ENCODE measurements around the gene CCDC157.

CCDC157 gene

DNA sequence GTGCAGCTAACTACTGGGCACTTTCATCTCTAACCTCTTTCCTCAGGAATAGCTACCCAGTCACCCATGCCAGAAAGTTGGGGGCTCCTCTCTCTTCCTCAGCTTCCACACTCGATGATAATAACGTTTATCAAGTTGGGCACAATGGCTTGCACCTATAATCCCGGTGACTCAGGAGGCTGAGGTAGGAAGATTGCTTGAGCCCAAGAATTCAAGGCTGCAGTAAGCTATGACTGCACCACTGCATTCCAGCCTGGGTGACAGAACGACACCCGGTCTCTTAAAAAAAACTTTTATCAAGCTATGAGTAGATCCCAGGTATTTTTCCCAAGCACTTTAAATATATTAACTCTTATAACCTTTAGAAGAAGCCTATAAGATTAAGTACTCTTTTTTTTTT lies 2.2 kb upstream of the CCDC157 start:
- DNase-seq (no peak), ATAC-seq (no peak)

DNA sequence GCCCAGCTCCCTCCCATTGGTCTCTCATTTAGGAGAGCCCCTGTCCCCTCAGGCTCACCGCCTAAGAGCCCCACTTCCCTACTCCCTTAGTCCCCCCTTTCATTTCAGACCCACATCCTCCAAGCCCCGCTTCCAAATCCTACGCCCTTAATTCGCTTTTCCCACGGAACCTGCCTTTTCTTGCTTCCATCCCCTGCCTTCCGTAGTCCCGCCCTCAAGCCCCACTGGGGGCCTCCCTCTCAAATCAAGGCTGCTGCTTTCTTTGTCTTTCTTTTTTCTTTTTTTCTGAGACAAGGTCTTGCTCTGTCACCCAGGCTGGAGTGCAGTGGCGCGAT lies 396 bp downstream of the CCDC157 start:
- DNase-seq (no peak), ATAC-seq (no peak)

DNA sequence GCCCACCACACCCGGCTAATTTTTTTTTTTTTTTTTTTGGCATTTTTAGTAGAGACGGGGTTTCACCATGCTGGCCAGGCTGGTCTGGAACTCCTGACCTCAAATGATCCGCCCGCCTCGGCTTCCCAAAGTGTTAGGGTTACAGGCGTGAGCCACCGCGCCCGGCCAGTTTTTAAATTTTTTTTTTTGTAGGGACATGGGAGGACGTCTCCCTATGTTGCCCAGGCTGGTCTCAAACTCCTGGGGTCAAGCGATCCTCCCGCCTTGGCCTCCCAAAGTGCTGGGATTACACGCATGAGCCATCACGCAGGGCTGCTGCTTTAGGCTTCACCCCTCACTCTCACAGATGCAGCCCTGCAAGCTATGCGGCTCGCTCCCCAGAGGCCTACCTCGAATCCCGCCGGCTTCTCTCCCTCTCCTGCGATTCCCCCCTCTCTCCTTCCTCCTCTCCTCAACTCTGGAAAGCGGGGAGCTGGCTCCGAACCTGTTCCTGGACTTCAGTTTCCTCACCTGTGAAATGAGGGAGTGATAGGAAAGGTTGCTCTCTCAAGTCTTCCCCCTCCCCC lies 926 bp downstream of the CCDC157 start:
- DNase-seq, result no peak
- ATAC-seq, result no peak

DNA sequence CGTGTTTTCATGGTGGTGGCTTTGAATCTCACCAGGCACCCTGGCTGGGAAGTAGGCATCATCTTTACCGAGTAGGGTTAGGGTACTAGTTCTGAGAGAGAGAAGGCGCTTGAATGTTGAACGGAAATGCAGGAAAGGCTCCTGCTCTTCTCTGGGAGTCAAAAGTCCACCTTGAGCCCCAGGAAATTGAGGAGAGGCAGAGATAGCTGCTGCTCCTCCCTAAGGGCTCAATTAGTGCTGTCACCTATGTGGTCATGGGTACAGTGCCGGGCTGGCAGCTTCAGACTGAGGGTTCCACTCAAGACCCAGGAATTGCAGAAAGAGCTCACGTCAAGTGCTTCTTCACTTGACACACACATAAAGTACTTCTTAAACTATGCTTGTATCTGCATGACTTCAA lies 1.7 kb downstream of the CCDC157 start:
- DNase-seq (no peak), ATAC-seq (no peak)

DNA sequence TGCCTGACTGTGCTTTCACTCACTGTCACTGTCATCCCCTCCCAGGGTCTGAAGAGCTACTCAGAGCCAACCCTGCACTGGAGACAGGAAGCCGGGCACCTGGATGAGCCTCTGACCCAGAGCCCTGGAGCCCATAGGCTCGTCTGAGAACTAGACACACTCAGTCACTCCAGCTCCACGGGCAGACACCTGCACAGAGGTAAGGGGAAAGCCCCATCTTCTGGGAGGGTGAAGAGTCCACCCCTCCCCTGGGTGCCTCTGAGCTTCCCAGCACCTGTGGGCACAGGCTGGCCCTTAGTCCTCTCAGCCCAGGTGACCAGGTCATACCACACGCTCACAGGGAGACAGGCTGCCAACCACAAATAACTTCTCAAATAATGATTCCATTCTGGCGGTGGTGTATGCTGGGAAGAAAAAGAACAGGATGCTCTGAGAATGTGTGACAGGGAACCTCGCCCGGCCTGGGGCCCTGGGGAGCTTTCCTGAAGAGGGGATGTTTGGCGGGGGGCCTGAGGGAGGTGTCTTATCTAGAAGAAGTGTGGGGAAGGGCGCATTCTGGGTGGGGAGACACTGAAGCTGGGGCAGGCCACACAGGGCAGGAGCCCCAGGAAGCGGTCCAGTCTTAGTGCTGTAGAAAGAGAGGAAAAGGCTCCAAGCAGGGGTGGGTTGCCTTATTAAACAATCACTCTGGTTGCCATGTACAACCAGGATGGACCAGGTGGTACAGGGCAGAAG lies 5.3 kb downstream of the CCDC157 start:
- no peak for DNase-seq
- no peak for ATAC-seq

DNA sequence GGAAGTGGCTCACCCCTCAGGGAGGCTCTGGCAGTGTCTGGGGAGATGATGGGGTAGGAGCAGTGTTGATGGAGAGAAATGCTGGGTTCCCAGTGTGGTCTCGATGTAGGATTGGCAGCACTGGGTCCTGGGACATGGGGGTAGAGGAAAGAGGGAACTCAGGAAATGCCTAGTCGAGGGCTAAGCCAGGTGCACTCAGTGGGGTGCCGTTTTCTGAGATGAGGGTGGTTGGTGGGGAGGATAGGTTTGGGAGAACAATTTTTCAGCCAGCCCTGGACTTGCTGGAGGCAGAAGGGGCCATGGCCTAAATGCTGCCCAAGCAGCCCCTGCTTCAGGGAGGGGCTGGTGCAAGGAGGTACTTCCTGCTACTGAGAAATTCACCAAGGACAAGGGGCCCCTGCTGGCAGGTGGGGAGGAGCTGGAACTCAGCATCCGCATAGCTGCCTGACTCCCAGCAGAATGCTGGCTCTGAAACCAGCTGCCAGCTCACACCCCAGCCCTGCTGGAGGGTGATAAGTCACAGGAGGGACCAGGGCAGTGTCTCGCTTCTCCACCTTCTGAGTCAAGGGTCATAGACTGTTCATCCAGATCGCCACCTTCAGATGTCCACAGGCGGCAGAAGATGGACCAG lies 6.0 kb downstream of the CCDC157 start:
- DNase-seq, result no peak
- no peak for ATAC-seq

DNA sequence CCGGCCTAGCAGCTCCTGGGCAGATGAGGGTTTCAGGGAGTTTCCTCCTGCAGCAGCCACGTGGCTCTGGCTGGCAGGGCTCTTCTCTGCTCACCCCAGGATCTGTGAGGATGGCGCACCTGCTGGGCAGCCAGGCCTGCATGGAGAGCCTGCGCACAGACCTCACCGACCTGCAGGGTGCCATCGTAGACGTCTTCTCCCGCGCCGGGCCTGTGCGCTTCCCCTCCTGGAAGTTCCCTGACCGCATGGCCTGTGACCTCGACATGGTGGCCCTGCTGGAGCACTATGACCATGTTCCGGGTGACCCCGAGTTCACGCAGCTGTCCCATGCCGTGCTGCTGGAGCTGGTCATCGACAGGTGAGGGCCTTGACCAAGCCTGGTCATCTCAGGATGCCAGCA lies 9.1 kb downstream of the CCDC157 start:
- no peak for DNase-seq
- no peak for ATAC-seq

DNA sequence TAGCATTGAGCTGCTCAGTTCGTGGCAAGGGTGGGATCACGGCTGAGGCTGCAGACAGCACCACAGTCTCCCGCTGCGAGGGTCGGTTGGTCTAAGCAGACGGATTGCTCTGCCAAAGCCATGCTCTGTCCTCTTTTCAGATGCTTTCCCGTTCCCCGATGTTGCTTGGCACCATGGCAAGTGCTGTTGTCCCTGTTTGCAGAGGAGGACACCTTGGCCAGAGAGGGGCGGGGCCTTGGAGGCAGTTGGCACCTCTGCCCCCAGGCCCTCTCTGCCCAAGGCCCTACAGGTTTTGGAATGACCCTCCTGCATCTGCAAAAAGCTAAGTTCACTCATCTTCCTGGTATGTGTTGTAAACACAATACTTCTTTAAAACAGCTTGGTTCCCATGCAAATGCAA lies 11.6 kb downstream of the CCDC157 start:
- DNase-seq (no peak), ATAC-seq (no peak)

DNA sequence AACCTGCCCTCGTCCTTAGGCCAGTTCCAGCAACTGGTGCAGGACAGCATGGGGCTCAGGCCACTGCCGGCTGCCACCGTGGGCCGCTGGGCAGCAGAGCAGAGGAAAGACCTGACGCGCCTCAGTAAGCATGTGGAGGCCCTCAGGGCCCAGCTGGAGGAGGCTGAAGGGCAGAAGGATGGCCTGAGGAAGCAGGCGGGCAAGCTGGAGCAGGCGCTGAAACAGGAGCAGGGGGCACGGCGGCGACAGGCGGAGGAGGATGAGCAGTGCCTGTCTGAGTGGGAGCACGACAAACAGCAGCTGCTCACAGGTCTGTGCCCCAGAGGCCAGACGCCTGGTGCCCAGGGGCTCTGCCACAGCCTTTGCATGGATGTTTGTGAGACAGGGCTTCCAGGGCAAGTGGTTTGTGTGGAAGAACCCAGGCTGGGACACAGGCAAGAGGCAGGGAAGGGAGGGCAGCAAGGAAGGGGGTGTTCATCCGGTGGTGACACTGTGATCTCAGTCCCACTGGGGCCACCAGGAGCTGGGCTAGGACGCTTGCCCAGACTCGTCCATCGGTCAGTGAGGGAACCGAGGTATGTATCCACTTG lies 13.9 kb downstream of the CCDC157 start:
- ATAC-seq, result no peak
- DNase-seq, result no peak

DNA sequence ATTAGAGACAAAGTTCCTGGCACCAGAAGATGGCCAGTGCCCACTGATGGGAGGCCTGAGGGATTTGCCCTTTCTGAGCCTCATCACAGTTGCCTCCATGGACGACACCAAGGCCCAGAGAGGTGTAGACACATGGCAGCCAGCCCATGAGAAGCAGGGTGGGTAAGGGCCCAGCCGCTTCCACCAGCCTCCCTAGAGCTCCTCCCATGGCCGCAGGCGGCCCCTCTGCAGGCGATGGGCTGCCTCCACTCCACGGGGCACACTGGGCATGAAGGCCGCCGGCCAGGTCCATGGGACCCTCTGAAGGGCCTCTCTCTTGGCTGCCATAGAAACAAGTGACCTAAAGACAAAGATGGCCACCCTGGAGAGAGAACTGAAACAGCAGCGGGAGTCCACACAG lies 14.5 kb downstream of the CCDC157 start:
- DNase-seq, result no peak
- no peak for ATAC-seq

DNA sequence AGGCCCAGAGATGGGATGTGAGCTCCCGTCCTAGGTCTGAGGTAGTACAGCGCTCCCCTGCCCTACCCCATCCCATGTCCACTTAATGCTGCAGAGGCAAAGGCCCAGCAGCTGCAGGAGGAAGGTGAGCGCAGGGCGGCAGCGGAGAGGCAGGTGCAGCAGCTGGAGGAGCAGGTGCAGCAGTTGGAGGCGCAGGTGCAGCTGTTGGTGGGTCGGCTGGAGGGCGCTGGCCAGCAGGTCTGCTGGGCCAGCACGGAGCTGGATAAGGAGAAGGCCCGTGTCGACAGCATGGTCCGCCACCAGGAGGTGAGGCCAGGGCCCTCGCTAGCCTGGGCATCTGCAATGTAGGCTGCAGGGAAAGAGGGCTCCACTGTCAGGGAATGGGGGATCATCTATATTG lies 15.2 kb downstream of the CCDC157 start:
- ATAC-seq (no peak), DNase-seq (no peak)

DNA sequence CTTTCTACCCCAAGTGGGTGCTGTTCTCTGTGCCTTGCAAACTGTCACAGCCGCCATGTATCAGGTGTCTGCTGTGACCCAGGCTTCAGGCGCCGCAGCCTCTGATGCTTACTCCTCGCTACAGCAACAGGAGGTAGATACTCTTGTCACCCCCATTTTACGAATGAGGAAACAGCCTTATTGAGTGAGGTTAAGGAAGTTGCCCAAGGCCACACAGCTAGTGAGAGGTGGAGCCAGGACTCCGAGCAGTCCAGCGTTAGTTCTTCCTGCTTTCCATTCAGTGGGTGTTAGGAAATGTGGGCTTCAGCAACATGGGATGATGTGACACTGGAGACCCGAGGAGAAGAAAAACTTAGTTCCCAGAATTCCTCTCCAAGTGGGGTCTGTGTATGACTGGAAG lies 16.1 kb downstream of the CCDC157 start:
- ATAC-seq, result no peak

DNA sequence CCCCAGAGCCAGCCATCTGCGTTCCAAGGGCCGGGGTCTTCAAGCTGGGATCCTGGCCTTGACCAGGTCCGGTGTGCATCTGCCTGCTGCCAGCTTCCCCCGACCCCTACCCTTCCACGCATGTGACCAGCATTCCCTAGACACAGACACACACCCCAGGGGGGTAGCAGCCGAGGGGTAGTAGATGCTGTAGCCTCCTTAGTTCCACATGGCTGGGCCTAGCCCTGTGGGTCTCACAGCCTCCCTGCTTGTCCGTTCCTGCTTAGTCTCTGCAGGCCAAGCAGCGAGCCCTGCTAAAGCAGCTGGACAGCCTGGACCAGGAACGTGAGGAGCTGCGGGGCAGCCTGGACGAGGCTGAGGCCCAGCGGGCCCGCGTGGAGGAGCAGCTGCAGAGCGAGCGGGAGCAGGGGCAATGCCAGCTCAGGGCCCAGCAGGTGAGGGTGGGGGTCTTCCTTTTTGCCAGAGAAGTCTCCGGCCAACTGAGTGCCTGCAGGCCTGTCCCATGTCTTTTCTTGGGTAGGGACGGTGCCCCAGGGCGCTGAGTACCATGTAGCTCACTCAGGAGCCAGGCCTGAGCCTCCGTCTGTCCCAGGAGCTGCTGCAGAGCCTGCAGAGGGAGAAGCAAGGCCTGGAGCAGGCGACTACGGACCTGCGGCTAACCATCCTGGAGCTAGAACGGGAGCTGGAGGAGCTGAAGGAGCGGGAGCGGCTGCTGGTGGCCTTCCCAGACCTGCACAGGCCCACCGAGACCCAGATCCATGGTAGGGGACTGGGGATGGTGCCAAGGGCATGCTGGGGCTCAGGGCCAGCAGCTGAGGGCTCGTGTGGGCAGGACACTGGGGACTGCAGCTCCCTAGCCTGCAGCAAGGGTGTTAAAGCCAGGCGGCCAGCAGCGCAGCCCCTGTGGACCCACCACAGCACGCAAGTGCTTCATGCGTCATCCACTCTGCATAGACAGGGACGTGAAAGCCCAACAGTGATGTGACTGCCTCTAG lies 16.8 kb downstream of the CCDC157 start:
- no peak for ATAC-seq

More for the DNA sequence above, 16.1 kb downstream of the CCDC157 start:
- DNase-seq, result no peak

DNA sequence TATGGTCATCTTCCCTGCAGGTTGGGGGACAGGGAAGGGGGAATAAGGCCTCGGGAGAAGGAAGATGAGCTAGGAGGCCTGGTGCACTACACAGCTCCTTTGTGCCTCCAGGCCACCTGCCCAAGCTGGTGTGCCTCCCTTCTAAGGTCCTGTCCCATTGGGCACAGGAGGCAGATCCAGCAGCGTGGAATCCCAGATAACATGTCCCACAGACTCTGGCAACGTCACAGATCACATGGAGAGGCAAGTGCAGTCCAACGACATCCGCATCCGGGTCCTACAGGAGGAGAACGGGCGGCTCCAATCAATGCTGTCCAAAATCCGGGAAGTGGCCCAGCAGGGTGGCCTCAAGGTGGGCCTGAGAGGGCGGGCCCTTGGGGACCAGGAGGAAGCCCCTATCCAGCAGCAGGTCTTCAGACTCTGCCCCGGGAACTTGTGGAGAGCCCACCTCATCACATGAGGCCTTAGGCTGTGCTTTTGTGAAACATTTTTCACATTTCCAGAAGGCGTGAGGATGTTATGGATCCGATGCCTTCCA lies 18.6 kb downstream of the CCDC157 start:
- DNase-seq (no peak), ATAC-seq (no peak)

More for the DNA sequence above, 16.8 kb downstream of the CCDC157 start:
- no peak for DNase-seq

DNA sequence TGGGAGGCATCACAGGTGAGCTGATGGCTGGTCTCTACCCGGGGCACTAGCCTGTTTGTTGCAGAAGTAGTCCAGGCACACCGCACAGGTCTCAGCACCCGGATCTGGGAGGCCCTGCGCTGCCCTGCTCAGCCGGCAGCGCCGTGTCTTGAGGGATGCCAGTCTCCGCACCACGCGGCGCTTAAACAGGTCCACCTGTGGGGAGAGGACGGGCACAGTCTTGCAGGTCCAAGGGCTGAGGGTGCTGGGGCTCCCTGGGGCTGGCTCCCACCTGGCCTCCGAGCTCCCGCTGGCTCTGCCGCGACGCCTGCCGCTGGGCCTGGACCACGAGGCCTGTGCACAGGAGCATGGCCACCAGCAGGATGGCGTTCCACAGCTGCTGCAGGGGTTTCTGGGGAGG lies 23.2 kb downstream of the CCDC157 start:
- ATAC-seq (no peak), DNase-seq (no peak)

DNA sequence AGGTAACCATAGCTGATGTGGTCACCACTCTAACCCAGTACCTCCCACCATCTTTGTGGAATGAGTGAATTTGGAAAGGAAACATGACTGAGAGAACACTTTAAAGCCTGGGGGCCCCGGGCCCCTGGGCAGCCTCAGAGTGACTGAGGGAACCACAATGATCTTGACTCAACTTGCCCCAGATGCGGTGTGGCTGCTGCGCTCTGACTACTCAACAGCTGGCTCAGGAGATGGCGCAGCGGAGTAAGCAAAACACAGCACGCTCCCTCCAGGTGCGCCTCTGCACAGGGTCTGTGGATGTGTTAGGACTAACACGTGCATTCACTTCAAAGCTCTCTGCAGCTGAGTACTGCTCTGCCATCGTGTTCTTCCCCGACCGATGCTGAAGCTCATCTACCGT lies 24.5 kb downstream of the CCDC157 start:
- DNase-seq, result peak; percentile 40
- peak; percentile 77 for ATAC-seq

DNA sequence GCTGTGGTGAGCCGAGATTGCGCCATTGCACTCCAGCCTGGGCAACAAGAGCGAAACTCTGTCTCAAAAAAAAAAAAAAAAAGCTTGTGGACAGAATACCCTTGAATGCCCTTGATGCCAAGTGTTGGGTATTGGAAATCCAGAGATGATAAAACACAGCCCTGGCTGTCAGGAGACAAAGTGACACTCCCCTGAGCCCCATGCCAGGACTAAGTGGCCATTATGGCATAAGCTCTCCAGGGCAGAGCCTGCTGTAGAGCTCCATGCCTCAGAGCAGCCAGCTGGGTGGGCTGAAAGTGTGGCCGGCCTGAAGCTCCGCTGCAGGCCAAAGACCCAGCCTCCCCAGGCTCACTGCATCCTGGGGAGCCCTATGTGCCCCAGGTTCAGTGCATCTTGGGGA lies 25.5 kb downstream of the CCDC157 start:
- DNase-seq (no peak), ATAC-seq (no peak)

DNA sequence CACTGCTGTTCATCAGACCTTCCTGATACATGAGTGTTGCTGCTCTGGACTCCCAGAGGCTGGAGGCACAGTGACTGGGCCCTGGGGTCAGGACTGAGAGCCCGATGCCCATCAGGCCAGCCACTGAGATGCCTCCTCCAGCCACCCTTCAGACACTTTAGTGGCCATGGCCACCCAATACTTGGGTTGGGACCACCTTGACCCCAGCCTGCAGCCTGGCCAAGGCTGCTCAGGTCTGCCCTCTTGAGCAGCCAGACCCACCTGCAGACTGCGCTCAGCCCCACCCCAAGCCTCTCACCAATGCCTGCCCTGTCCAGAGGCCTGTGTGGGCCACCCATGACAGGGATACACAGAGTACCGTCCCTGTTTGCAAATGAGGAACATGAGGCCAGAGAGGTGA lies 26.3 kb downstream of the CCDC157 start:
- ATAC-seq (no peak), DNase-seq (no peak)

DNA sequence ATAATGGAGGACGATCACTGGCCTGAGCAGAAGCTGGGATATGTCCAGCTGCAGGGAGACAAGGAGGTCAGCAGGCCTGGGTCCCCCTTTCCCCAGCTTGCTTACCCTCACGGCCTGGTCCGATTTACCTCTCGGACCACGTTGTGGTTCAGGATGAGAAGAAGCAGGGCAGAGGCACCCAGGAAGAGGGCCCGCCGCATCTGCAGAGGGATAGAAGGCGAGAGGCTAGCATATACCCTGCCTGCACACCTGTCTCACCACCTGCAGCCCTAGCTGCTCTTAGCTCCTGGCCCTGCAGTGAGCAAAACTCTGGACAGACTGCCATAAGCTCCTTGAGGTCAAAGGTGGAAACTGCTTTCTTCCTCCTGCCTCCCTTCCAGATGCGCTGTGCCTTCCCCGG lies 29.1 kb downstream of the CCDC157 start:
- ATAC-seq (no peak), DNase-seq (no peak)

DNA sequence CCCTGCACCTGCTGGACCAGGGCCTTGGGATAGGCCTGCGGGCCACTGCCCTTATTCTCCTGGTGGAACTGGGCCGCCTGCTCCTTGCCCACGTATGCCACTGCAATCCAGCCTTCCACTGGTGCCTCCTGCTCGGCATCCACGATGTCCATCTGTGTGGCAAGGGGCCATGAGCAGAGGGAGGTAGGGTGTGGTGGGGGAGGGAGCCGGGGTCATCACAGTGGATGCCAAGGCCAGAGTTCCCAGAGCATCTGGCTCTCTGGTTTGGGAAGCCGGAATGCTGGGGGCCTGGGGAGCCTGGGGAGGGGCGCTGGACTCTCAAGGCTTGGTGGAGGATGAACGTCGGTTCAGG lies 29.8 kb downstream of the CCDC157 start:
- ATAC-seq (no peak), DNase-seq (no peak)

DNA sequence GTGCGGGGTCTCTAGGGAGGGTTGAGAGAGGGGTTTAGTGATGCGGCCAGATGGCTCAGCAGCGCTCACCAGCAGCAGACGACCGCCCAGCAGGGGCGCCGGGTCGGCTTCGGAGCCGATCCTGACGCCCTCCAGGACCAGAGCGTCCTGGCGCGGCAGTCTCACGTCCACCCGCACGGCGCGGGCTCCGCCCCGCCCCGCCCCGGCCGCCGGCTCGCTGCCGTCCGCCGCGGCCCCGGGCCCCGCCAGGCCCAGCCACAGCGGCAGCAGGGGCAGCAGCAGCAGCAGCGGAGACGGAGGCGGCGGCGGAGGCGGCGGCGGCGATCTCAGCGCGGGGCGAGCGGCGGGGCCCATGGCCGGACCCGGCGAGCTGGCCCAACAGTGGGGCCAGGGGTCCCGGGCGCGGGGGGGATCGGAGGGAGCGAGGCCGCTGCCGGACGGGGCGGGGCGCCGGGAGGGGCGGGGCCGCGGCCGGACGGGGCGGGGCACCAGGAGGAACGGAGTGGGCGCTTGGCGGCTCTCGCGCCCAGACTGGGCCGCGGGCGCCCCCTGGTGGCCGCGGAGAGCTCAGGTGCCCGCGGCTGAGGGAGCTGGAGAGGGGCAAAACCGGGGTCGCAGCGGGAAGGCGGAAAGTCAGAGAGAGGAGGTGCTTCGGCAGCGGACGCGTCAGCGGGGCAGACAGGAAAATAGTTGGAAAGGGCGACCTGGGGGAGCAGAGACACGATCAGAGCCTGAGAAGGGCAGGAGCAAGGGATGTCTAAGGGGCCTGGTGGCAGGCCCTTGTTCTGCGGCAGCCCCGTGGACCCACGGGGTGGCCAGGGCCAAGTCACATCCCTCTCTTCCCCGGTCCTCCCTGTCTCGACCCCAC lies 30.4 kb downstream of the CCDC157 start, which contains the start of gene RNF215:
Gene RNF215 (minus strand): TSS at position 452 of the 868 bp plus-strand sequence. CDS start 98 bp downstream, at position 354.
- DNase-seq (peak; percentile 87), ATAC-seq (peak; percentile 81)

Data from stimulated activated naive CD8-positive, alpha-beta T cell treated with anti-CD3 and anti-CD28 coated beads, Interleukin-15, Interleukin-2, amounts not matched to agents 100 U/mL and 50 U/mL, for 24 hours (primary cell).